GM23248 (cell line): ENCODE data around the gene GOLGA1.

Experiments
- EZH2 ChIP-seq: fragments of 200-600 bp; sonication (generic); IDR thresholded peaks from 2 replicates; pipeline ENCODE4 v1.6.1; 2018; ENCODE audit warnings: antibody characterized with exemption, mild to moderate bottlenecking; ENCODE audit not compliant: insufficient read depth, poor library complexity, severe bottlenecking
- EZH2phosphoT487 ChIP-seq: fragments of 200-600 bp; sonication (generic); IDR thresholded peaks from 2 replicates; pipeline ENCODE4 v1.6.1; 2018; ENCODE audit warnings: antibody characterized with exemption, moderate library complexity, mild to moderate bottlenecking, low read depth; ENCODE audit not compliant: insufficient read depth

GRCh38 chr9:124855944-124856765 is 84.7 kb downstream of the GOLGA1 start:
- TF ChIP-seq EZH2 (no peak), EZH2phosphoT487 (no peak)
